ENCODE measurements around the gene CRYBG3. TPM values are rescaled to one million over a fixed set of nuclear protein-coding genes. Genes with fewer than 3 reads are reported as not detected.

Gene CRYBG3
- total and polyA plus RNA-seq, 9 donors, result 5.8 to 16.1 (median 13.0) TPM

- no peak for DNase-seq
- no peak overlapping the region for H3K4me3 ChIP-seq
- H3K9me3 ChIP-seq, result no peaks in the 10 kb centered on the region
- H3K4me1 ChIP-seq (ENCODE audit: insufficient read depth), result no peaks in the 10 kb centered on the region
- intact Hi-C loops (cut with DNase I), result no loop called here
- no peaks in the 10 kb centered on the region for H3K27me3 ChIP-seq
- no peaks in the 10 kb centered on the region for H3K36me3 ChIP-seq
- 90 to 97% (median 97%) methylated on average over 2 of the region's 2 CpGs for WGBS, 3 donors
- no peak overlapping the region for H3K27ac ChIP-seq
- no peak for TF ChIP-seq EP300 (IDR thresholded peaks at IDR 0.05)
- no peak for TF ChIP-seq POLR2A (IDR thresholded peaks at IDR 0.05)
- TF ChIP-seq CTCF (IDR thresholded peaks at IDR 0.05), result no peak
Observed at GRCh38 chr3:97914388-97914787, 92.6 kb downstream of the CRYBG3 start.

GRCh38 chr3:97916576-97916975 is 94.8 kb downstream of the CRYBG3 start:
- intact Hi-C loops (cut with DNase I), result no loop called here
- H3K4me3 ChIP-seq, result no peak overlapping the region
- no peaks in the 10 kb centered on the region for H3K9me3 ChIP-seq
- TF ChIP-seq POLR2A (IDR thresholded peaks at IDR 0.05) (no peak), CTCF (IDR thresholded peaks at IDR 0.05) (no peak), EP300 (IDR thresholded peaks at IDR 0.05) (no peak)
- H3K4me1 ChIP-seq (ENCODE audit: insufficient read depth), result no peaks in the 10 kb centered on the region
- no peak for DNase-seq
- H3K27ac ChIP-seq, result no peak overlapping the region
- H3K36me3 ChIP-seq, result no peaks in the 10 kb centered on the region
- H3K27me3 ChIP-seq, result no peaks in the 10 kb centered on the region

- WGBS, 3 donors, result 68 to 85% (median 83%) methylated on average over 3 of the region's 3 CpGs
- H3K9me3 ChIP-seq, result no peaks in the 10 kb centered on the region
- no peaks in the 10 kb centered on the region for H3K4me1 ChIP-seq (ENCODE audit: insufficient read depth)
- DNase-seq, result no peak
- no peak for TF ChIP-seq EP300 (IDR thresholded peaks at IDR 0.05)
- no peak for TF ChIP-seq POLR2A (IDR thresholded peaks at IDR 0.05)
- TF ChIP-seq CTCF (IDR thresholded peaks at IDR 0.05), result no peak
- no peak overlapping the region for H3K4me3 ChIP-seq
- intact Hi-C loops (cut with DNase I), result no loop called here
- H3K27me3 ChIP-seq, result no peaks in the 10 kb centered on the region
- H3K27ac ChIP-seq, result no peak overlapping the region
- H3K36me3 ChIP-seq, result no peaks in the 10 kb centered on the region
Observed at GRCh38 chr3:97917813-97918536, 96.2 kb downstream of the CRYBG3 start.

- no peaks in the 10 kb centered on the region for H3K27me3 ChIP-seq
- intact Hi-C loops (cut with DNase I), result no loop called here
- DNase-seq, result no peak
- H3K4me3 ChIP-seq, result no peak overlapping the region
- H3K9me3 ChIP-seq, result no peaks in the 10 kb centered on the region
- no peak overlapping the region for H3K27ac ChIP-seq
- no peaks in the 10 kb centered on the region for H3K4me1 ChIP-seq (ENCODE audit: insufficient read depth)
- TF ChIP-seq EP300 (IDR thresholded peaks at IDR 0.05) (no peak), POLR2A (IDR thresholded peaks at IDR 0.05) (no peak), CTCF (IDR thresholded peaks at IDR 0.05) (no peak)
- H3K36me3 ChIP-seq, result no peaks in the 10 kb centered on the region
Observed at GRCh38 chr3:97927704-97928103, 105.9 kb downstream of the CRYBG3 start.

Measured in ovary (tissue), 9 donors.